ENCODE measurements around the gene OPCML.
A peak's percentile ranks its signal among the peaks of the same experiment; 100 is the strongest.

Gene OPCML

DNA sequence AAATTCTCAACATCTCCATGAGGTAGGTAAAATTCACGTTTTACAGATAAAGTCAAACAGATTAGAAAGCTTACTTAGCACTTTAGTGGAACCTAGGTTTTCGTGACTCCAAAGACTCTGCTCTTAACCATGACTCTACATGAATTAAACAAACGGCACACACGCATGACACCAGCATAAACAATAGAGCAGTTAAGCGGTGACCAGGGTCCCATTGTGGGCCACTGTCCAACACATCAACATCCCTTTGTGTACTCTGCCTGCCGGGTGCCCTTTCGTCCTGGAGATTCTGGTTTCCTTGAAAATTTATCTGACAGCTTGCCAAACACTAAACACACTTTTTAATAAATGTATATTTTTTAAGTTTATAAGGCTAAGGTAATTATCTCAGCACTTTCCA, 941.7 kb downstream of the OPCML start:
- Histone ChIP-seq H3K9me3 (ENCODE audit: severe bottlenecking) (no peaks in the 10 kb centered on the region), H3K4me3 (ENCODE audit: low read depth, low read length) (no peak overlapping the region), H3K36me3 (no peaks in the 10 kb centered on the region), H3K27me3 (ENCODE audit: insufficient read depth, low read depth, severe bottlenecking) (no peaks in the 10 kb centered on the region), H3K27ac (peak overlapping the region; percentile 25; the same call in 1 of the 2 replicates)
- TF ChIP-seq, protein P1, sequence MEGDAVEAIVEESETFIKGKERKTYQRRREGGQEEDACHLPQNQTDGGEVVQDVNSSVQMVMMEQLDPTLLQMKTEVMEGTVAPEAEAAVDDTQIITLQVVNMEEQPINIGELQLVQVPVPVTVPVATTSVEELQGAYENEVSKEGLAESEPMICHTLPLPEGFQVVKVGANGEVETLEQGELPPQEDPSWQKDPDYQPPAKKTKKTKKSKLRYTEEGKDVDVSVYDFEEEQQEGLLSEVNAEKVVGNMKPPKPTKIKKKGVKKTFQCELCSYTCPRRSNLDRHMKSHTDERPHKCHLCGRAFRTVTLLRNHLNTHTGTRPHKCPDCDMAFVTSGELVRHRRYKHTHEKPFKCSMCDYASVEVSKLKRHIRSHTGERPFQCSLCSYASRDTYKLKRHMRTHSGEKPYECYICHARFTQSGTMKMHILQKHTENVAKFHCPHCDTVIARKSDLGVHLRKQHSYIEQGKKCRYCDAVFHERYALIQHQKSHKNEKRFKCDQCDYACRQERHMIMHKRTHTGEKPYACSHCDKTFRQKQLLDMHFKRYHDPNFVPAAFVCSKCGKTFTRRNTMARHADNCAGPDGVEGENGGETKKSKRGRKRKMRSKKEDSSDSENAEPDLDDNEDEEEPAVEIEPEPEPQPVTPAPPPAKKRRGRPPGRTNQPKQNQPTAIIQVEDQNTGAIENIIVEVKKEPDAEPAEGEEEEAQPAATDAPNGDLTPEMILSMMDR (IDR thresholded peaks at IDR 0.05; ENCODE audit: low read depth, low read length) = no peak
- no peak for DNase-seq

DNA sequence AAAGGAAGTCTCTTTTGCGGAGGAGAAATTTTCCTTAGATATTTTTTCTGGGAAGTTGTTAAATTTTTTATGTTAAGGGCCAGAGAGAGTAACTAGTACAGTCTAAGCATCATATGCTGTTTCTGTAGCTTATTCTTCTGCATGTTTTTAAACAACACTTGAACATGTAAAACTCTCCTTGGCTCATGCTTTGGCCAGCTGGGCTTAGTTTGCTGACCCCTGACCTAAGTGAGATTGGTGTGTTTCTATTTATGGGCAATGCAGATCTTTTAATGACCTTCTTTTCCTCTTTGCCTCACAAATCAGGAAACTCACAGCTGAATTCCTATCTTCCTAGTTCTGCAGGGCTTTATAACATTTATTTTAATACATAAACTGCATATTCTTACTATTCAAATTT, 942.5 kb downstream of the OPCML start:
- no peaks in the 10 kb centered on the region for H3K36me3 ChIP-seq
- H3K4me3 ChIP-seq (ENCODE audit: low read depth, low read length) = no peak overlapping the region
- DNase-seq = no peak
- no peak overlapping the region for H3K27ac ChIP-seq
- H3K27me3 ChIP-seq (ENCODE audit: insufficient read depth, low read depth, severe bottlenecking) = no peaks in the 10 kb centered on the region
- TF ChIP-seq, protein P1 (IDR thresholded peaks at IDR 0.05; ENCODE audit: low read depth, low read length) = no peak
- H3K9me3 ChIP-seq (ENCODE audit: severe bottlenecking) = no peaks in the 10 kb centered on the region

DNA sequence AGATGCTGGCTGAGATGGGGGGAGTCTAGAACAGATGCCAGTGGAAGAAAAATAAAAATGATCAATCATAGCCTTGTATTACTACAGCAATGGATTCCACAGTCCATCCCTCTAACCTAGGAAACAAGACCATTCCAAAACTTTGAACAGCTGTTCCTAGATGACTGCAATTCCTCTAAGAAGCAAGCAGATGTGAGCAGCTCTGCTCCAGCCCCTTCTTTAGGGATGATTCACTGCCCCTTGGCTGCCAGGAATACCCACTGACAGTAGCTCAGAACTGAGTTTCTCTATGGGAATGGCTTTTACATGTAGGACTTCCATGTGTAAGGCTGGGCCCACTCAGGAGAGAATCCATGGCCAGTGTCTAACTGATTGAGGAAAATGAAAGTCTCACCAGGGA, 943.9 kb downstream of the OPCML start:
- Histone ChIP-seq H3K27me3 (ENCODE audit: insufficient read depth, low read depth, severe bottlenecking) (no peaks in the 10 kb centered on the region), H3K9me3 (ENCODE audit: severe bottlenecking) (no peaks in the 10 kb centered on the region), H3K27ac (no peak overlapping the region), H3K4me3 (ENCODE audit: low read depth, low read length) (no peak overlapping the region), H3K36me3 (no peaks in the 10 kb centered on the region)
- TF ChIP-seq, protein P1 (IDR thresholded peaks at IDR 0.05; ENCODE audit: low read depth, low read length) = no peak
- no peak for DNase-seq

DNA sequence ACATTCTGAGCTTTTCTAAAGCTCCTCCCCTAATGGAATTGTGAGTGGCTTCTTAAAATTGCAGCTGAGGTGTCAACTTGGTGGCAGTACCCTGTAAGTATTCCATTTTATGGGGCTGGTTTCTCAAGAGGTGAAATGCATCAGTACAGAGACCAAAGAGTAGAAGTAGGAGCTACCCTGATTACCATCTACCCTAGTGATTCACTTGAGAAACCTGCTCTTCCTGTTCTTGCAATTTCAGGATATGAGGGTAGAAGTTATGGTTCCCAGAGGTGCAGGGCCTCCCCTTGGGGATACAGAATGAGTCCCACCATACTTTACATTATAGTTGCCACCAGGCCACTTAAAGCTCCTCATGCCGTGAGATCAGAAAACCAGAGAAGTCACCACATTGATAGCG, 944.6 kb downstream of the OPCML start:
- Histone ChIP-seq H3K4me3 (ENCODE audit: low read depth, low read length) (no peak overlapping the region), H3K27me3 (ENCODE audit: insufficient read depth, low read depth, severe bottlenecking) (no peaks in the 10 kb centered on the region), H3K9me3 (ENCODE audit: severe bottlenecking) (no peaks in the 10 kb centered on the region), H3K36me3 (no peaks in the 10 kb centered on the region), H3K27ac (no peak overlapping the region)
- TF ChIP-seq, protein P1 (IDR thresholded peaks at IDR 0.05; ENCODE audit: low read depth, low read length) = no peak
- DNase-seq = no peak

DNA sequence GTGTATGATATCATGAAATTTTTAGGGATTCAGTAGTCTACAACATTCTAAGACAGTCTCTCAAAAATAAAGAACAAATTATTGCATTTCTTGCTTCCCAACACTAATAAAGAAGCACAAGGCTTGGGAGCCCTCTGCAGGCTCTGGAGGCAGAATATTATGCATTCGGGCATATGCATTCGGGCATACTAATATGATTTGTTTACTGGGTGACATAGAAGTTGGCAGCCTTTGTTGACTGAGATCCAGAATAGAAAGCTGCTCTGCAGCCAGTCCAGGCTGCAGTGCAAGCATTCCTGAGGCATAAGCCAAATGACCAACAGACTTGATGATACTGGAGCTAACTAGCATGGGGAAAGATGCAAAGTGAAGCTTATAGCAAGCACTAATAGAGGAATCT, 945.5 kb downstream of the OPCML start:
- no peak overlapping the region for H3K4me3 ChIP-seq (ENCODE audit: low read depth, low read length)
- TF ChIP-seq, protein P1 (IDR thresholded peaks at IDR 0.05; ENCODE audit: low read depth, low read length) = no peak
- DNase-seq = no peak
- no peak overlapping the region for H3K27ac ChIP-seq
- no peaks in the 10 kb centered on the region for H3K9me3 ChIP-seq (ENCODE audit: severe bottlenecking)
- H3K27me3 ChIP-seq (ENCODE audit: insufficient read depth, low read depth, severe bottlenecking) = no peaks in the 10 kb centered on the region
- H3K36me3 ChIP-seq = no peaks in the 10 kb centered on the region

DNA sequence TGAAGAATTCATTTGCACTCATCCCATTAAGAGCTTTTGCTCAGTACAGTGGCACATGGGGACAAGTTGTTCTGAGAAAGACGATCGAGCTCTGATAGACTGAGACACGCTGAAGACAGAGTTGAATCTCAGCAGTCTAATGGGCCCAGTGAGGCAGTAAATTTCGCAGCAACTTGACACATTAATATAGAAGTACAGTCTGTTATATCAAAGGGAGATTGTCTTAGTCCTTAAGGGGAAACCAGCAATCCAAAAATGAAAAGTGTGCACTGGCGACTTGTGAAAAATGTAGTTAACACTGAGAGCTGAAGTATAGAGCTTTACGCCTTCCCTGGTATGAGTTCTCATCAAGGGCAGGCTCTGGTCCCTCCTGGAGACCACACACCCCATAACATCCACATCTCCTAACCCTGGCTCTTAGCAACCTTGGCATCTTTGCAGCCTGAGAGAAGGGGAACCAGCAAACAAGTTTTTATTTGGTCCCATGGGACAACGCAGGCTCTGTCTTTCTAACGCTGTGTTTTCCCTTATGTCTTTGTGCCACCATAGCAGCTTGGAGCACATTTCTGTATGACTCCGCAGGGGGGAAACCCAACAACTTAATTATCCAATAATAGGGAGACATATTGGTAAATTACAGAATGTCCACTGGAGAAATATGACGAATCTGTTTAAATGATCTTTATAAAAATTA, 952.5 kb downstream of the OPCML start:
- TF ChIP-seq, protein P1 (IDR thresholded peaks at IDR 0.05; ENCODE audit: low read depth, low read length) = no peak
- peaks cover 2% of the 10 kb centered on the region for H3K9me3 ChIP-seq (ENCODE audit: severe bottlenecking)
- H3K27ac ChIP-seq = 0 out of 2 replicates have a peak overlapping the region, but pooled peaks have one; percentile 6
- H3K36me3 ChIP-seq = no peaks in the 10 kb centered on the region
- DNase-seq = no peak
- H3K27me3 ChIP-seq (ENCODE audit: insufficient read depth, low read depth, severe bottlenecking) = no peaks in the 10 kb centered on the region
- H3K4me3 ChIP-seq (ENCODE audit: low read depth, low read length) = no peak overlapping the region

Measured in WERI-Rb-1 (cell line).